SJCRH30 (cell line): Measurements from ENCODE around the gene ROR1. TPM values are rescaled to one million over a fixed set of nuclear protein-coding genes. Genes with fewer than 3 reads are reported as not detected.

Source experiments
- DNase-seq, 2 experiments: peaks; one replicate each; pipeline ENCODE4 v3.0.0-alpha.2; 2015 to 2020
- H3K27ac ChIP-seq: fragments of 250-450 bp; sonication (Bioruptor Pico); 2 replicates; pipeline ENCODE4 v1.5.1; 2020; ENCODE audit warnings: mild to moderate bottlenecking, moderate library complexity
- H3K27me3 ChIP-seq: fragments of 250-450 bp; sonication (Bioruptor Pico); 2 replicates; pipeline ENCODE4 v1.5.1; 2020; ENCODE audit warnings: mild to moderate bottlenecking, moderate library complexity
- H3K36me3 ChIP-seq: fragments of 250-450 bp; sonication (Bioruptor Pico); 2 replicates; pipeline ENCODE4 v1.5.1; 2020; ENCODE audit warnings: mild to moderate bottlenecking, moderate library complexity
- H3K4me1 ChIP-seq: fragments of 250-450 bp; sonication (Bioruptor Pico); 2 replicates; pipeline ENCODE4 v1.5.1; 2020; ENCODE audit warnings: mild to moderate bottlenecking, moderate library complexity
- H3K4me3 ChIP-seq: fragments of 250-450 bp; sonication (Bioruptor Pico); 2 replicates; pipeline ENCODE4 v1.5.1; 2020; ENCODE audit warnings: mild to moderate bottlenecking, moderate library complexity
- H3K9me3 ChIP-seq: fragments of 250-450 bp; sonication (Bioruptor Pico); replicated peaks from 2 replicates; pipeline ENCODE4 v1.5.1; 2020; ENCODE audit warnings: mild to moderate bottlenecking, moderate library complexity
- total RNA-seq: library from RNA; depleted of rRNA; stranded (reverse); fragments of >200 nt; shearing (Covaris generic); gene quantifications from 2 replicates; pipeline ENCODE4 v1.2.3, GENCODE V29; 2014

ROR1 gene
- total RNA-seq, 1 experiment from 2014 or later: 5.5 TPM

- no peaks in the 10 kb centered on the region for H3K9me3 ChIP-seq
- DNase-seq: no peak
- H3K36me3 ChIP-seq: no peaks in the 10 kb centered on the region
- no peaks in the 10 kb centered on the region for H3K27me3 ChIP-seq
- peaks cover 37% of the 10 kb centered on the region for H3K4me1 ChIP-seq
- H3K4me3 ChIP-seq: no peak overlapping the region
- no peak overlapping the region for H3K27ac ChIP-seq
These were observed 57.6 kb downstream of the ROR1 start for GRCh38 chr1:63831409-63831808.

DNA sequence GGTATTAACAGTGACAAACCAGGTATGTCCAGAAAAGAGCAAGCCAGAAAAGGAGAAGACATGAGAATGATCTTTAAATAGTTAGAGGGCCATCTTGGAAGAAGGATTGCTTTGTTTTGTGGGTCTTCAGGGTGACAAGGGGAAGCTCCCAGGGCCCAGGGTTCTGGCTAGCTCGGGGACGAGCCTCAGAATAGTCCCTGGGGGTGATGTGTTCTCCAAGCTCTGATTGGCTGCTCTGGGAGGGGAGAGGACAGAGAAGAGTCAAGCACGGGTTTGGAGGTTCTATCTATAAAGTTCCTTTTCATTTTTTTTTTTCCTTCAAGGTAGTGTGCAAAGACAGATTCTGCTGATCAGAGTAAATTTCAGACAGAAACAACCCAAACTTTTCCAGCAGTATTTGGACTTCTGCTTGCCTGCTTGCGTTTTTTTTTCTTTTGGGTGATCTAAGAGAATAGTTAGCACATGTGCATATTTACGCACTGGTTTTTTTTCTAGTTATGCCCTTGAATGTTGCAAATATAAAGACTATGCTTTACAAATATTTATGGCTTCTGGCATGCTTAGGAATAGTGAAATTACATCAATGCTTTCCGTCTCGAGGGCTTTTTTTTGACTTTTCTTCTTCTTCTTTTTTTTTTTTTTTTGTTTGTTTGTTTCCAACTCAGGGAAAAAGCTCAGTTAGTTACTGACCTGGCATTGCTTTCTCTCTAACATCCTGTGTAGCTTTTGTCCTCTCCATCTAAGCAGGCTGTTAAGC is 59.7 kb downstream of the ROR1 start:
- H3K4me3 ChIP-seq: no peak overlapping the region
- H3K27ac ChIP-seq: no peak overlapping the region
- no peak for DNase-seq
- H3K4me1 ChIP-seq: peaks cover 18% of the 10 kb centered on the region
- no peaks in the 10 kb centered on the region for H3K9me3 ChIP-seq
- no peaks in the 10 kb centered on the region for H3K36me3 ChIP-seq
- no peaks in the 10 kb centered on the region for H3K27me3 ChIP-seq

GRCh38 chr1:63835128-63835527 is 61.3 kb downstream of the ROR1 start:
- Histone ChIP-seq H3K27ac (no peak overlapping the region), H3K4me3 (no peak overlapping the region), H3K9me3 (no peaks in the 10 kb centered on the region), H3K27me3 (no peaks in the 10 kb centered on the region), H3K36me3 (no peaks in the 10 kb centered on the region), H3K4me1 (peaks cover 3% of the 10 kb centered on the region)
- no peak for DNase-seq

- Histone ChIP-seq H3K4me1 (no peaks in the 10 kb centered on the region), H3K36me3 (no peaks in the 10 kb centered on the region), H3K27me3 (no peaks in the 10 kb centered on the region), H3K27ac (no peak overlapping the region), H3K4me3 (no peak overlapping the region), H3K9me3 (no peaks in the 10 kb centered on the region)
- no peak for DNase-seq
These were observed 62.6 kb downstream of the ROR1 start for GRCh38 chr1:63836374-63836773.

DNA sequence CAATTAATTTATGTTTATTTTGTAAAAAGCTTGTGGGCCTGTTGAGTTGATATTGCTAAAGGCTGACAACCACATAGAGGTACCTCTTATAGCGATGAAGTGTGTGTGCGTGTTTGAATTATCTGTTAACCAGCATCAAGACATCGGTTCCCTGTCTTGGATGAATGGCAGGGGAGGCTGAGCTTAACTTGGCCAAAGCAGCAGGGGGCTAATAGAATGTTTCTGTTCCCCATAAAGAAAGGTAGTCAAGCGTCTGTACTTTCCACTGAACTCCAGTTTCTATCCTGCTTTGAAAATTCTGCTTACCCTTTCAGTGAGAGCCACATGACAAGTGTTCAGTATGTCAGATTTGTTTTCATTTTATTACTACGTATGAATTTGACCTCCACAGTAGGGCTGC is 63.0 kb downstream of the ROR1 start:
- Histone ChIP-seq H3K36me3 (no peaks in the 10 kb centered on the region), H3K4me3 (no peak overlapping the region), H3K9me3 (no peaks in the 10 kb centered on the region), H3K27ac (no peak overlapping the region), H3K4me1 (no peaks in the 10 kb centered on the region), H3K27me3 (no peaks in the 10 kb centered on the region)
- DNase-seq: no peak

DNA sequence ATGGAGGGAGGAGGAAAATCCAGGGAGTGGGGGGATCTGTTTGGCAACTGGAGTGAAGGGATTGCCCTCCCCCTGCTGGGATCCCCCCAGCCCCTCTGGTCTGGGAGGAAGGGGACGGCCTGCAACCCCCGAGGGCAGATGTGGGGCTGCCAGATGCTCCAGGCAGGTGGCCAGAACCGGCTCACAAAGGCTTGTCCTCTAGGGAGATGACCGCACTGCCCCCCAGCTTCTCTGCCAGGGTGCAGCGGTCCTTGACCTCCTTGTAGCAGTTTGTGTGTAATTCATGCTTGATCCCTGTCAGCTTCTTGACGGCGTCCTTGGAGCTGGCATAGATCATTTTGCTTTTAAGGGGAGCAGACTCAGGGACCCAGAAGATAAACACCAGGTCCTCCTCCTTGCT is 69.2 kb downstream of the ROR1 start:
- Histone ChIP-seq H3K4me3 (no peak overlapping the region), H3K27me3 (no peaks in the 10 kb centered on the region), H3K36me3 (no peaks in the 10 kb centered on the region), H3K9me3 (no peaks in the 10 kb centered on the region), H3K4me1 (peaks cover 8% of the 10 kb centered on the region; the same call in 1 of the 2 replicates), H3K27ac (no peak overlapping the region)
- no peak for DNase-seq

GRCh38 chr1:63843884-63844283 is 70.1 kb downstream of the ROR1 start:
- Histone ChIP-seq H3K9me3 (no peaks in the 10 kb centered on the region), H3K27ac (no peak overlapping the region), H3K27me3 (no peaks in the 10 kb centered on the region), H3K36me3 (no peaks in the 10 kb centered on the region), H3K4me3 (no peak overlapping the region), H3K4me1 (peaks cover 8% of the 10 kb centered on the region; the same call in 1 of the 2 replicates)
- peak in 1 of 2 experiments; percentile 25 for DNase-seq

GRCh38 chr1:63845346-63845745 is 71.5 kb downstream of the ROR1 start:
- Histone ChIP-seq H3K36me3 (no peaks in the 10 kb centered on the region), H3K27ac (no peak overlapping the region), H3K4me3 (no peak overlapping the region), H3K4me1 (peaks cover 8% of the 10 kb centered on the region; the same call in 1 of the 2 replicates), H3K27me3 (no peaks in the 10 kb centered on the region), H3K9me3 (no peaks in the 10 kb centered on the region)
- DNase-seq: no peak

GRCh38 chr1:63847308-63847910 is 73.6 kb downstream of the ROR1 start:
- no peak overlapping the region for H3K4me3 ChIP-seq
- DNase-seq: no peak
- H3K27ac ChIP-seq: no peak overlapping the region
- H3K36me3 ChIP-seq: no peaks in the 10 kb centered on the region
- H3K27me3 ChIP-seq: no peaks in the 10 kb centered on the region
- no peaks in the 10 kb centered on the region for H3K9me3 ChIP-seq
- peaks cover 8% of the 10 kb centered on the region; the same call in 1 of the 2 replicates for H3K4me1 ChIP-seq

- Histone ChIP-seq H3K9me3 (no peaks in the 10 kb centered on the region), H3K4me3 (no peak overlapping the region), H3K27me3 (no peaks in the 10 kb centered on the region), H3K4me1 (peaks cover 8% of the 10 kb centered on the region; the same call in 1 of the 2 replicates), H3K27ac (no peak overlapping the region), H3K36me3 (no peaks in the 10 kb centered on the region)
- DNase-seq: no peak
These were observed 74.9 kb downstream of the ROR1 start for GRCh38 chr1:63848733-63849132.

DNA sequence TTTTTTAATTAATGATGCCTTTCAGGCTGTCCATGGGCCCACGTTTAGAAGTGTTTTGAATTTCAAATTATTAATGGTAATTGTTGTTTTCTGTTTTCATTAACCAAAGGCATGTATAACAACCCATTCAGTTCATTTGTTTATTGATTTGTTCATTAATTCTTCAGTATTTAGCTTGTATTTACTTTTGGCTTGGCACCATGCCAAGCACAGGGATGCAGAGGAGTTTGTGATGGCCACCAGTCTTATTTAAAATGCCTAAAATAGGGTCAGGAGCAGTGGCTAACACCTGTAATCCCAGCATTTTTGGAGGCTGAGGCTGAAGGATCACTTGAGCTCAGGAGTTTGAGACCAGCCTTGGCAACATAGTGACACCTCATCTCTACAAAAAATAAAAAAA is 75.3 kb downstream of the ROR1 start:
- Histone ChIP-seq H3K9me3 (no peaks in the 10 kb centered on the region), H3K27me3 (no peaks in the 10 kb centered on the region), H3K36me3 (no peaks in the 10 kb centered on the region), H3K27ac (no peak overlapping the region), H3K4me1 (peaks cover 5% of the 10 kb centered on the region; the same call in 1 of the 2 replicates), H3K4me3 (no peak overlapping the region)
- DNase-seq: no peak

- Histone ChIP-seq H3K27me3 (no peaks in the 10 kb centered on the region), H3K9me3 (no peaks in the 10 kb centered on the region; the same call in 1 of the 2 replicates), H3K27ac (no peak overlapping the region), H3K4me1 (no peaks in the 10 kb centered on the region), H3K4me3 (no peak overlapping the region), H3K36me3 (no peaks in the 10 kb centered on the region)
- no peak for DNase-seq
These were observed 80.3 kb downstream of the ROR1 start for GRCh38 chr1:63854091-63854490.

GRCh38 chr1:63855942-63856341 is 82.1 kb downstream of the ROR1 start:
- no peaks in the 10 kb centered on the region for H3K27me3 ChIP-seq
- H3K4me1 ChIP-seq: no peaks in the 10 kb centered on the region
- H3K27ac ChIP-seq: no peak overlapping the region
- no peak for DNase-seq
- no peak overlapping the region for H3K4me3 ChIP-seq
- H3K36me3 ChIP-seq: no peaks in the 10 kb centered on the region
- no peaks in the 10 kb centered on the region; the same call in 1 of the 2 replicates for H3K9me3 ChIP-seq

DNA sequence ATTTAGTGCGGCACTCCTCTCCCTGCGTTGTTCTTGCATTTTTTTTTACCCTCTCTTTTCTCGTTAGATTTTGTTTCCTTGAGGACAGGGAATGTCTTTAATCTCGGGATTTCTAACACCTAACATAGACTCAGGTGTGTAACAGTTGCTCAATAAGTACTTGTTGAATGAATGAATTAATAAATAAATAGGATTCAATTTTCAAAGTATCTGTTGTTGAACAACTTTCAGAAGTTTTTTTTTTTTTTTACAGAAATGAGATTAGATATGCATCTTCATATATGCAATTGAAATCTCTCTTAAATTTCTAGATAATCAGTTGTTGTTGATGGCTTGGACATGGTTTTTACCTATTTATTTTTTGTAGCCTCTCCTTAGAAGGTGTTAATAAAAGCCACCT is 83.1 kb downstream of the ROR1 start:
- Histone ChIP-seq H3K4me1 (no peaks in the 10 kb centered on the region), H3K36me3 (no peaks in the 10 kb centered on the region), H3K4me3 (no peak overlapping the region), H3K27ac (no peak overlapping the region), H3K9me3 (no peaks in the 10 kb centered on the region; the same call in 1 of the 2 replicates), H3K27me3 (no peaks in the 10 kb centered on the region)
- DNase-seq: no peak

GRCh38 chr1:63857478-63857877 is 83.7 kb downstream of the ROR1 start:
- no peaks in the 10 kb centered on the region for H3K4me1 ChIP-seq

More at GRCh38 chr1:63857478-63857877, 83.7 kb downstream of the ROR1 start:
- Histone ChIP-seq H3K27ac (no peak overlapping the region), H3K27me3 (no peaks in the 10 kb centered on the region), H3K4me3 (no peak overlapping the region), H3K9me3 (no peaks in the 10 kb centered on the region; the same call in 1 of the 2 replicates), H3K36me3 (no peaks in the 10 kb centered on the region)
- DNase-seq: no peak
